ENCODE results near the gene PSME3. TPM values are rescaled to one million over a fixed set of nuclear protein-coding genes. Genes with fewer than 3 reads are reported as not detected.

The PSME3 gene
- total RNA-seq, 1 experiment from 2014 or later: 192 TPM

DNA sequence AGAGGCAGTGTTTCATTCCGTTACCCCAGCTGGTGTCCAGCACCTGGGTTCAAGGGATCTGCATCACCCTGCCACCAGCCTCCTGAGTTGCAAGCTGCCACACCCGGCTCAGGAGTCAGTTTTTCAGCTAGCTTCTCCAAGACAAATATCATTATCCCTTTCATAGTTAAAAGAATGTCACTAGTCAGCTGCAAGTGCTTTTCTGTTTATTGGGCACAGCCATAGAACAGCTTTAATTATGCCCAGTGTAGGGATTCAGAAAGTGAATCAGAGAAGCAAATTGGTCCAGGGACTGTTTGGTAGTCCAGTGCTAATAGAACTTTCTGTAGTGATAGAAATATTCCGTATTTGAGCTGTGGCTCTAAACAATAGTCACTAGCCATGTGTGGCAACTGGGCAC lies 14.9 kb downstream of the PSME3 start (continued):
- TF ChIP-seq, protein P1, sequence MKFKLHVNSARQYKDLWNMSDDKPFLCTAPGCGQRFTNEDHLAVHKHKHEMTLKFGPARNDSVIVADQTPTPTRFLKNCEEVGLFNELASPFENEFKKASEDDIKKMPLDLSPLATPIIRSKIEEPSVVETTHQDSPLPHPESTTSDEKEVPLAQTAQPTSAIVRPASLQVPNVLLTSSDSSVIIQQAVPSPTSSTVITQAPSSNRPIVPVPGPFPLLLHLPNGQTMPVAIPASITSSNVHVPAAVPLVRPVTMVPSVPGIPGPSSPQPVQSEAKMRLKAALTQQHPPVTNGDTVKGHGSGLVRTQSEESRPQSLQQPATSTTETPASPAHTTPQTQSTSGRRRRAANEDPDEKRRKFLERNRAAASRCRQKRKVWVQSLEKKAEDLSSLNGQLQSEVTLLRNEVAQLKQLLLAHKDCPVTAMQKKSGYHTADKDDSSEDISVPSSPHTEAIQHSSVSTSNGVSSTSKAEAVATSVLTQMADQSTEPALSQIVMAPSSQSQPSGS (CRISPR knock-in tag; IDR thresholded peaks at IDR 0.05; ENCODE audit: borderline replicate concordance, low read depth): no peak
- TF ChIP-seq NR2C2 (CRISPR knock-in tag; IDR thresholded peaks at IDR 0.05): no peak

DNA sequence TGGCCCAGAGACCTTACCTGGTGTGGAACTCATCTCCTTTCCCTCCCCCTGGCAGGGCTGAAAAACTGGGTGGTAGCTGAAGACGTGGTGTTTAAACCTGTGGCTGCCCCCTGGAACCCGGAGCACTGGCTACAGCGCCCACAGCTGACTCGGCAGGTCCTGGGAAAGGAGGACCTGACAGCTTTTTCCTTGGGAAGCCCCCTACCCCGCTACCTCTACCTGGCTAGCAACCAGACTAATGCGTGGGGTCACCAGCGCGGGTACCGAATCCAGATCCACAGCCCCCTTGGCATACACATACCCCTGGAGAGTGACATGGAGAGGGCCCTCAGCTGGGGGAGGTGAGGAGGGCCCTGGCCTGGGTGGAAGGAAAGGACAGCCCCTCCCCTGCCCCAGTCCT lies 15.8 kb downstream of the PSME3 start:
- Mint-ChIP-seq H3K36me3 (peaks cover 15% of the 10 kb centered on the region), H3K27ac (no peak overlapping the region), H3K4me1 (no peaks in the 10 kb centered on the region; the same call in 1 of the 2 replicates), H3K4me3 (no peak overlapping the region), H3K27me3 (ENCODE audit: low read depth) (no peaks in the 10 kb centered on the region), H3K9me3 (no peaks in the 10 kb centered on the region)
- DNase-seq (ENCODE audit: low spot score) (no peak), ATAC-seq (no peak)
- ChIA-PET CTCF (interaction anchor here (0.9 to 3.3 kb wide), 4 partner anchors 25 to 149 kb away, joined by 3 to 19 read pairs (median 4); partner anchors contain the start of genes BECN1 and RPL27), POLR2A (no interaction called here)
- TF ChIP-seq, protein P2, sequence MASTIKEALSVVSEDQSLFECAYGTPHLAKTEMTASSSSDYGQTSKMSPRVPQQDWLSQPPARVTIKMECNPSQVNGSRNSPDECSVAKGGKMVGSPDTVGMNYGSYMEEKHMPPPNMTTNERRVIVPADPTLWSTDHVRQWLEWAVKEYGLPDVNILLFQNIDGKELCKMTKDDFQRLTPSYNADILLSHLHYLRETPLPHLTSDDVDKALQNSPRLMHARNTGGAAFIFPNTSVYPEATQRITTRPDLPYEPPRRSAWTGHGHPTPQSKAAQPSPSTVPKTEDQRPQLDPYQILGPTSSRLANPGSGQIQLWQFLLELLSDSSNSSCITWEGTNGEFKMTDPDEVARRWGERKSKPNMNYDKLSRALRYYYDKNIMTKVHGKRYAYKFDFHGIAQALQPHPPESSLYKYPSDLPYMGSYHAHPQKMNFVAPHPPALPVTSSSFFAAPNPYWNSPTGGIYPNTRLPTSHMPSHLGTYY (CRISPR knock-in tag; IDR thresholded peaks at IDR 0.05): no peak
- TF ChIP-seq, protein P3, sequence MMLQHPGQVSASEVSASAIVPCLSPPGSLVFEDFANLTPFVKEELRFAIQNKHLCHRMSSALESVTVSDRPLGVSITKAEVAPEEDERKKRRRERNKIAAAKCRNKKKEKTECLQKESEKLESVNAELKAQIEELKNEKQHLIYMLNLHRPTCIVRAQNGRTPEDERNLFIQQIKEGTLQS (CRISPR knock-in tag; conservative IDR thresholded peaks at IDR 0.05): no peak
- TF ChIP-seq, protein P4, sequence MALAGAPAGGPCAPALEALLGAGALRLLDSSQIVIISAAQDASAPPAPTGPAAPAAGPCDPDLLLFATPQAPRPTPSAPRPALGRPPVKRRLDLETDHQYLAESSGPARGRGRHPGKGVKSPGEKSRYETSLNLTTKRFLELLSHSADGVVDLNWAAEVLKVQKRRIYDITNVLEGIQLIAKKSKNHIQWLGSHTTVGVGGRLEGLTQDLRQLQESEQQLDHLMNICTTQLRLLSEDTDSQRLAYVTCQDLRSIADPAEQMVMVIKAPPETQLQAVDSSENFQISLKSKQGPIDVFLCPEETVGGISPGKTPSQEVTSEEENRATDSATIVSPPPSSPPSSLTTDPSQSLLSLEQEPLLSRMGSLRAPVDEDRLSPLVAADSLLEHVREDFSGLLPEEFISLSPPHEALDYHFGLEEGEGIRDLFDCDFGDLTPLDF (CRISPR knock-in tag; IDR thresholded peaks at IDR 0.05): no peak
- TF ChIP-seq ZBTB21 (CRISPR knock-in tag; IDR thresholded peaks at IDR 0.05; ENCODE audit: borderline replicate concordance) (no peak), ZNF396 (CRISPR knock-in tag; IDR thresholded peaks at IDR 0.05; ENCODE audit: borderline replicate concordance) (no peak)

DNA sequence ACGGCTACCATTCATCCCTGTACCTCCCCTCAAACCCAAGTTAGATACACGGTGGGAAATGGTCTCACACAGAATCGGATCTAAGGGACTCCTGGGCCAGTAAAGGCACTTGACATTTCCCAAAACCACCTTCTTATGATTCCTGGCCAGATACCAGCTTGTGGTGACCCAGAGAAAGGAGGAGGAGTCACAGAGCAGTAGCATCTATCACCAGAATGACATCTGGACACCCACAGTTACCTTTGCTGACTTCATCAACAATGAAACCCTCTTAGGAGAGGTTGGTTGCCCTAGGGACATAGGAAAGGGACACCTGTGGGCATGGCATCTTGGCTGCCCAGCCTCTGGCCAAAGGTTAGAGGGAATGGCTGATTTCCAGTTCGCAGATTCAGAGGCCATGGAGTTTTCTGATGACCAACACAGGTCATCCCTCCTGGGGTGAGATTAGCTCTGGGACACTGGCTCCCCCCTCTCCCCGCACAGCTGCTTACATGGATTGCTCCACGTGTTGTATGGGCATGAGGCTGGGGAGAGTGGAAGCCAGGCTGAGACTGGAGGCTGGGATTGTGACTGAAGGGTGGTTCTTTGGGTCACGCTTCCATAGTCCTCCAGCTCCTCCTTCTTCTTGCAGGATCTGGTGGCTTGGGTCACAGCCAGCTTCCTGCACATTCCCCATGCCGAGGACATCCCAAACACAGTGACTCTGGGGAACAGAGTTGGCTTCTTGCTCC lies 16.4 kb downstream of the PSME3 start:
- no peak overlapping the region for H3K4me3 Mint-ChIP-seq
- no peaks in the 10 kb centered on the region for H3K27me3 Mint-ChIP-seq (ENCODE audit: low read depth)
- peaks cover 10% of the 10 kb centered on the region; the same call in 1 of the 2 replicates for H3K36me3 Mint-ChIP-seq
- no peaks in the 10 kb centered on the region; the same call in 1 of the 2 replicates for H3K4me1 Mint-ChIP-seq
- CTCF ChIA-PET: interaction anchor here (0.9 to 3.3 kb wide), 4 partner anchors 26 to 148 kb away, joined by 3 to 19 read pairs (median 4); partner anchors contain the start of genes BECN1 and RPL27
- DNase-seq (ENCODE audit: low spot score): no peak
- TF ChIP-seq PRRX2 (CRISPR knock-in tag; IDR thresholded peaks at IDR 0.05): no peak
- TF ChIP-seq ZNF232 (CRISPR knock-in tag; IDR thresholded peaks at IDR 0.05): no peak
- no peak for TF ChIP-seq NR1H2 (CRISPR knock-in tag; IDR thresholded peaks at IDR 0.05)
- TF ChIP-seq ZNF396 (CRISPR knock-in tag; IDR thresholded peaks at IDR 0.05; ENCODE audit: borderline replicate concordance): no peak
- TF ChIP-seq, protein P4 (CRISPR knock-in tag; IDR thresholded peaks at IDR 0.05): no peak
- TF ChIP-seq ZNF219 (CRISPR knock-in tag; IDR thresholded peaks at IDR 0.05; ENCODE audit: borderline replicate concordance): no peak
- no peak for TF ChIP-seq KAT7 (CRISPR knock-in tag; IDR thresholded peaks at IDR 0.05; ENCODE audit: borderline replicate concordance)
- TF ChIP-seq, protein P5, sequence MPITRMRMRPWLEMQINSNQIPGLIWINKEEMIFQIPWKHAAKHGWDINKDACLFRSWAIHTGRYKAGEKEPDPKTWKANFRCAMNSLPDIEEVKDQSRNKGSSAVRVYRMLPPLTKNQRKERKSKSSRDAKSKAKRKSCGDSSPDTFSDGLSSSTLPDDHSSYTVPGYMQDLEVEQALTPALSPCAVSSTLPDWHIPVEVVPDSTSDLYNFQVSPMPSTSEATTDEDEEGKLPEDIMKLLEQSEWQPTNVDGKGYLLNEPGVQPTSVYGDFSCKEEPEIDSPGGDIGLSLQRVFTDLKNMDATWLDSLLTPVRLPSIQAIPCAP (CRISPR knock-in tag; IDR thresholded peaks at IDR 0.05): no peak
- TF ChIP-seq MXD4 (CRISPR knock-in tag; IDR thresholded peaks at IDR 0.05; ENCODE audit: borderline replicate concordance): no peak
- TF ChIP-seq ZNF121 (CRISPR knock-in tag; IDR thresholded peaks at IDR 0.05): no peak
- no peak for TF ChIP-seq RORB (CRISPR knock-in tag; IDR thresholded peaks at IDR 0.05)
- TF ChIP-seq TEAD4 (CRISPR knock-in tag; IDR thresholded peaks at IDR 0.05): no peak
- TF ChIP-seq, protein P6, sequence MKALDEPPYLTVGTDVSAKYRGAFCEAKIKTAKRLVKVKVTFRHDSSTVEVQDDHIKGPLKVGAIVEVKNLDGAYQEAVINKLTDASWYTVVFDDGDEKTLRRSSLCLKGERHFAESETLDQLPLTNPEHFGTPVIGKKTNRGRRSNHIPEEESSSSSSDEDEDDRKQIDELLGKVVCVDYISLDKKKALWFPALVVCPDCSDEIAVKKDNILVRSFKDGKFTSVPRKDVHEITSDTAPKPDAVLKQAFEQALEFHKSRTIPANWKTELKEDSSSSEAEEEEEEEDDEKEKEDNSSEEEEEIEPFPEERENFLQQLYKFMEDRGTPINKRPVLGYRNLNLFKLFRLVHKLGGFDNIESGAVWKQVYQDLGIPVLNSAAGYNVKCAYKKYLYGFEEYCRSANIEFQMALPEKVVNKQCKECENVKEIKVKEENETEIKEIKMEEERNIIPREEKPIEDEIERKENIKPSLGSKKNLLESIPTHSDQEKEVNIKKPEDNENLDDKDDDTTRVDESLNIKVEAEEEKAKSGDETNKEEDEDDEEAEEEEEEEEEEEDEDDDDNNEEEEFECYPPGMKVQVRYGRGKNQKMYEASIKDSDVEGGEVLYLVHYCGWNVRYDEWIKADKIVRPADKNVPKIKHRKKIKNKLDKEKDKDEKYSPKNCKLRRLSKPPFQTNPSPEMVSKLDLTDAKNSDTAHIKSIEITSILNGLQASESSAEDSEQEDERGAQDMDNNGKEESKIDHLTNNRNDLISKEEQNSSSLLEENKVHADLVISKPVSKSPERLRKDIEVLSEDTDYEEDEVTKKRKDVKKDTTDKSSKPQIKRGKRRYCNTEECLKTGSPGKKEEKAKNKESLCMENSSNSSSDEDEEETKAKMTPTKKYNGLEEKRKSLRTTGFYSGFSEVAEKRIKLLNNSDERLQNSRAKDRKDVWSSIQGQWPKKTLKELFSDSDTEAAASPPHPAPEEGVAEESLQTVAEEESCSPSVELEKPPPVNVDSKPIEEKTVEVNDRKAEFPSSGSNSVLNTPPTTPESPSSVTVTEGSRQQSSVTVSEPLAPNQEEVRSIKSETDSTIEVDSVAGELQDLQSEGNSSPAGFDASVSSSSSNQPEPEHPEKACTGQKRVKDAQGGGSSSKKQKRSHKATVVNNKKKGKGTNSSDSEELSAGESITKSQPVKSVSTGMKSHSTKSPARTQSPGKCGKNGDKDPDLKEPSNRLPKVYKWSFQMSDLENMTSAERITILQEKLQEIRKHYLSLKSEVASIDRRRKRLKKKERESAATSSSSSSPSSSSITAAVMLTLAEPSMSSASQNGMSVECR (CRISPR knock-in tag; IDR thresholded peaks at IDR 0.05; ENCODE audit: borderline replicate concordance): no peak
- TF ChIP-seq GTF2I (CRISPR knock-in tag; conservative IDR thresholded peaks at IDR 0.05): no peak
- no peak overlapping the region for H3K27ac Mint-ChIP-seq
- no peak for ATAC-seq
- POLR2A ChIA-PET: no interaction called here
- H3K9me3 Mint-ChIP-seq: no peaks in the 10 kb centered on the region

Measured in WTC11 (cell line).